Vagina (tissue), 2 donors: Measurements from ENCODE around the gene CELA2A. TPM values are rescaled to one million over a fixed set of nuclear protein-coding genes. Genes with fewer than 3 reads are reported as not detected.

Experiments
- DNase-seq, 2 donors: peaks; one replicate each; pipeline ENCODE4 v3.0.0-alpha.2; 2017; ENCODE audit errors: extremely low spot score in 2 of 2
- H3K27ac ChIP-seq: fragments of 200-600 bp; sonication (generic); one replicate; pipeline ENCODE4 v1.5.1; 2019
- H3K27me3 ChIP-seq: fragments of 200-600 bp; sonication (generic); one replicate; pipeline ENCODE4 v1.5.1; 2019
- H3K36me3 ChIP-seq, 2 donors: fragments of 200-600 bp; sonication (generic); one replicate each; pipeline ENCODE4 v1.5.1; 2017 to 2019
- H3K4me1 ChIP-seq: fragments of 200-600 bp; sonication (generic); one replicate; pipeline ENCODE4 v1.5.1; 2019
- H3K4me3 ChIP-seq, 2 donors: fragments of 200-600 bp; sonication (generic); 1 replicate in 1 of 2; 2 replicates in 1 of 2; pipeline ENCODE4 v1.5.1; 2016 to 2019
- H3K9me3 ChIP-seq: fragments of 200-600 bp; sonication (generic); one replicate; pipeline ENCODE4 v1.5.1; 2019
- POLR2A ChIP-seq, 2 donors: fragments of 450-650 bp; IDR thresholded peaks; one replicate each; pipeline ENCODE4 v1.6.1; 2017; ENCODE audit warnings: antibody characterized with exemption in 2 of 2, mild to moderate bottlenecking in 2 of 2, moderate library complexity in 2 of 2
- POLR2AphosphoS5 ChIP-seq, 2 donors: sonication (generic); formaldehyde crosslinking; IDR thresholded peaks; one replicate each; pipeline ENCODE4 v1.9.0; 2017; ENCODE audit warnings: antibody characterized with exemption in 2 of 2, mild to moderate bottlenecking in 2 of 2, low read depth in 1 of 2; ENCODE audit not compliant: insufficient read depth in 1 of 2
- intact Hi-C: fragments of 100-400 bp; cut with DNase I; formaldehyde crosslinking; loops from one replicate; pipeline ENCODE4 v1.15.1; 2023
- total RNA-seq: library from RNA; depleted of rRNA; stranded (reverse); fragments of >200 nt; gene quantifications from one replicate; pipeline ENCODE4 v1.2.3, GENCODE V29; 2016
- TF ChIP-seq, protein P1 (sequence below), 3 experiments: fragments of 450-650 bp in 2 of 3; fragments of 200-600 bp in 1 of 3; sonication (generic) in 1 of 3; IDR thresholded peaks; one replicate each; pipeline ENCODE4 v1.5.1; 2017 to 2019; ENCODE audit warnings: antibody characterized with exemption in 3 of 3, mild to moderate bottlenecking in 2 of 3, moderate library complexity in 2 of 3

Gene CELA2A
- total RNA-seq, 1 donor from 2014 or later, result not detected

DNA sequence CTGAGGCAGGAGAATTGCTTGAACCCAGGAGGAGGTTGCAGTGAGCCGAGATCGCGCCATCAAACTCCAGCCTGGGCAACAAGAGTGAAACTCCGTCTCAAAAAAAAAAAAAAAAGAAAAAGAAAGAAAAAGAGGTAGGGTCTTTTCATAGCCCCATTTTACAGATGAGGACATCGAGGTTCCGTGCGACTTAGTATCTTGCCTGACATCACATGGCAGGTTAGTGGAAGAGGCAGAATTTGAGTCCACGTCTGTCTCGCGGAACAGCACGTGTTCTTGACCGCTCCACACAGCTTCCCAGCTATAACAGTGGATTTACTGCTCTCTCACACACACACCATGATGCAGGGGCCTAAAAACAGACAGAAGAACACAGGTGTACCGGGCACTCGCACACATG lies 17.2 kb upstream of the CELA2A start:
- intact Hi-C loops, result no loop called here
- Histone ChIP-seq H3K9me3 (no peaks in the 10 kb centered on the region), H3K27ac (no peak overlapping the region), H3K4me3 (no peak overlapping the region), H3K27me3 (no peaks in the 10 kb centered on the region), H3K4me1 (no peaks in the 10 kb centered on the region), H3K36me3 (no peaks in the 10 kb centered on the region)
- no peak for DNase-seq
- TF ChIP-seq, protein P1, sequence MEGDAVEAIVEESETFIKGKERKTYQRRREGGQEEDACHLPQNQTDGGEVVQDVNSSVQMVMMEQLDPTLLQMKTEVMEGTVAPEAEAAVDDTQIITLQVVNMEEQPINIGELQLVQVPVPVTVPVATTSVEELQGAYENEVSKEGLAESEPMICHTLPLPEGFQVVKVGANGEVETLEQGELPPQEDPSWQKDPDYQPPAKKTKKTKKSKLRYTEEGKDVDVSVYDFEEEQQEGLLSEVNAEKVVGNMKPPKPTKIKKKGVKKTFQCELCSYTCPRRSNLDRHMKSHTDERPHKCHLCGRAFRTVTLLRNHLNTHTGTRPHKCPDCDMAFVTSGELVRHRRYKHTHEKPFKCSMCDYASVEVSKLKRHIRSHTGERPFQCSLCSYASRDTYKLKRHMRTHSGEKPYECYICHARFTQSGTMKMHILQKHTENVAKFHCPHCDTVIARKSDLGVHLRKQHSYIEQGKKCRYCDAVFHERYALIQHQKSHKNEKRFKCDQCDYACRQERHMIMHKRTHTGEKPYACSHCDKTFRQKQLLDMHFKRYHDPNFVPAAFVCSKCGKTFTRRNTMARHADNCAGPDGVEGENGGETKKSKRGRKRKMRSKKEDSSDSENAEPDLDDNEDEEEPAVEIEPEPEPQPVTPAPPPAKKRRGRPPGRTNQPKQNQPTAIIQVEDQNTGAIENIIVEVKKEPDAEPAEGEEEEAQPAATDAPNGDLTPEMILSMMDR (IDR thresholded peaks at IDR 0.05), result no peak
- TF ChIP-seq POLR2AphosphoS5 (IDR thresholded peaks at IDR 0.05; ENCODE audit: insufficient read depth in 1 of 2, low read depth in 1 of 2), result no peak
- TF ChIP-seq POLR2A (IDR thresholded peaks at IDR 0.05), result no peak

DNA sequence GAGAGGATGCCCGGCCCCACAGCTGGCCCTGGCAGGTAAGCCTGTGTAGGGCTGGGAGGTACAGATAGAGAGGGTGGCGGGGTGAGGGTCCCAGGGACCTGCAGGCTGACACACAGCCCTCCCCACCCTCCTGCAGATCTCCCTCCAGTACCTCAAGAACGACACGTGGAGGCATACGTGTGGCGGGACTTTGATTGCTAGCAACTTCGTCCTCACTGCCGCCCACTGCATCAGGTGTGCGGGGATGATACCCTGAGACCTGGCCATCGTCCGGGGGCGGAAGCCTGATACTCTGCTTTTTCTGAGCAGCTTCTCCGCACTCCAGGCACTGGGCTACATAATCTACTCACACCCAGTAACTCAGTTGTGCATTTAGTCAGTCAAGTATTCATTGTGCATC lies 16.2 kb upstream of the CELA2A start:
- Histone ChIP-seq H3K27ac (no peak overlapping the region), H3K9me3 (no peaks in the 10 kb centered on the region), H3K4me3 (no peak overlapping the region), H3K36me3 (no peaks in the 10 kb centered on the region), H3K27me3 (no peaks in the 10 kb centered on the region), H3K4me1 (no peaks in the 10 kb centered on the region)
- intact Hi-C loops, result no loop called here
- no peak for DNase-seq
- TF ChIP-seq, protein P1 (IDR thresholded peaks at IDR 0.05), result no peak
- TF ChIP-seq POLR2A (IDR thresholded peaks at IDR 0.05) (no peak), POLR2AphosphoS5 (IDR thresholded peaks at IDR 0.05; ENCODE audit: insufficient read depth in 1 of 2, low read depth in 1 of 2) (no peak)

DNA sequence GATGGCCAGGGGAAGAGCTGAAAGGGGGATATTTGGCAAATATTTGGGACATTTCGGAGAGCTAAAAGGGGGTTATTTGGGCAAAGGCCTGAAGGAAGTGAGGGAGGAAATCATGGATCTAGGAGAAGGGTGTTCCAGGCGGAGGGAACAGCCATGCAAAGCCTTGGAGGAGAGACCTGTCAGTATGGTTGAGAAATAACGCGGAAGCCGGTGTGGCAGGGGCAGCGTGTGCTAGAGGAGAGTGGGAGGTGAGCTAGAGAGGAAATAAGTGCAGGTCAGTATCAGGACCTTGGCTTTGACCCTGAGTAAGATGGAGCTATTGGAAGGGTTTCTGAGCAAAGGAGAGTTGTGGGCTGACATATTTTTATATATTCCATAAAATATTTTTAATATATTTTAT lies 15.3 kb upstream of the CELA2A start:
- Histone ChIP-seq H3K36me3 (no peaks in the 10 kb centered on the region), H3K27ac (no peak overlapping the region), H3K4me1 (no peaks in the 10 kb centered on the region), H3K9me3 (no peaks in the 10 kb centered on the region), H3K27me3 (no peaks in the 10 kb centered on the region), H3K4me3 (no peak overlapping the region)
- intact Hi-C loops, result no loop called here
- TF ChIP-seq, protein P1 (IDR thresholded peaks at IDR 0.05), result no peak
- TF ChIP-seq POLR2A (IDR thresholded peaks at IDR 0.05) (no peak), POLR2AphosphoS5 (IDR thresholded peaks at IDR 0.05; ENCODE audit: insufficient read depth in 1 of 2, low read depth in 1 of 2) (no peak)
- DNase-seq, result no peak

DNA sequence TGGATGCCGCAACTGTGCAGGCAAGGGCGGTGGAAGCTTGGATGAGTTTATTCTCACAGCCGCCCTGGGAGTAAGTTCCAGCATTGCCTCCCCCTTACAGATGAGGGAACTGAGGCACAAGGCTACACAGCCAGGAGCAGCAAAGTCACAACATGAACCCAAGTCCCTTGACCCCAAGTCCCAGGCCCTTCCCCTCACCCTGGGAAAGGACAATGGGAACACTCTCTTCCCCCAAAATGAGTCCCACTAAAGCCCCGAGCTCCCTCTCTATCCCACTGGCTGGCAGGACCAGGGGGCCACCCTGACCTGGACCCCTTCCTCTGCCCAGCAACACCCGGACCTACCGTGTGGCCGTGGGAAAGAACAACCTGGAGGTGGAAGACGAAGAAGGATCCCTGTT lies 14.4 kb upstream of the CELA2A start:
- Histone ChIP-seq H3K9me3 (no peaks in the 10 kb centered on the region), H3K27ac (no peak overlapping the region), H3K4me3 (no peak overlapping the region), H3K36me3 (no peaks in the 10 kb centered on the region), H3K27me3 (no peaks in the 10 kb centered on the region), H3K4me1 (no peaks in the 10 kb centered on the region)
- DNase-seq, result no peak
- TF ChIP-seq, protein P1 (IDR thresholded peaks at IDR 0.05), result no peak
- intact Hi-C loops, result no loop called here

DNA sequence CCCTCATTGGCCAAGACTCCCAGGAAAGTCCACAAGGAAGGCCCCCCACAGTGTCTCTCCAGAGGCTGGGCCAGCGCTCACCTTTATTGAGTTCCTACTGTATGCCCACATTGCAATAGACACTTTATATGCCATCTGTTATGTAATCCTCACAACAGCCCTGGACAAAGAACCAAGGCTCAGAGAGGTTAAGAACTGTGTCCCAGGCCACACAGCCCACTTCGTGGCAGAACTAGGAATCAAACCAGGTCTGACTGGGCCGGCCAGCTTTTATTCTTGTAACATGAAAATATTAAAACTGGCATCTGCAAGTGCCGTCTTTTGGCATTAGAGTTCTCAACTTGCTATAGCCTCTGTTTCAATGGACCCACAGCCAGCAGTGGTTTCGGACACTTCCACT lies 13.8 kb upstream of the CELA2A start:
- intact Hi-C loops, result no loop called here
- no peak for TF ChIP-seq POLR2A (IDR thresholded peaks at IDR 0.05)
- TF ChIP-seq, protein P1 (IDR thresholded peaks at IDR 0.05), result no peak
- no peak for TF ChIP-seq POLR2AphosphoS5 (IDR thresholded peaks at IDR 0.05; ENCODE audit: insufficient read depth in 1 of 2, low read depth in 1 of 2)
- Histone ChIP-seq H3K4me1 (no peaks in the 10 kb centered on the region), H3K4me3 (no peak overlapping the region), H3K27me3 (no peaks in the 10 kb centered on the region), H3K9me3 (no peaks in the 10 kb centered on the region), H3K36me3 (no peaks in the 10 kb centered on the region), H3K27ac (no peak overlapping the region)
- DNase-seq, result no peak
